K562 (cell line): Measurements from ENCODE around the gene RC3H2. TPM values are rescaled to one million over a fixed set of nuclear protein-coding genes. Genes with fewer than 3 reads are reported as not detected.

Experiments used
- BCL6 ChIP-seq: fragments of 250-450 bp; sonication (Bioruptor Pico); IDR thresholded peaks from 2 replicates; pipeline ENCODE4 v1.4.0; 2020
- CCNT2 ChIP-seq: IDR thresholded peaks from 2 replicates; pipeline ENCODE4 v1.6.1; 2011; ENCODE audit warnings: borderline replicate concordance, low read depth, mild to moderate bottlenecking, moderate library complexity, mixed read lengths, low read length; ENCODE audit not compliant: insufficient read length; ENCODE audit errors: extremely low read depth
- CTBP1 ChIP-seq: fragments of 450-650 bp; IDR thresholded peaks from 2 replicates; pipeline ENCODE4 v1.6.1; 2016; ENCODE audit warnings: borderline replicate concordance
- DLX4 ChIP-seq: fragments of 250-450 bp; sonication (Bioruptor Pico); IDR thresholded peaks from 2 replicates; pipeline ENCODE4 v1.6.1; 2021; ENCODE audit warnings: mild to moderate bottlenecking
- JUN ChIP-seq, 2 experiments: sonication (generic) in 1 of 2; formaldehyde crosslinking in 1 of 2; IDR thresholded peaks; 2 replicates each; pipeline versions ENCODE4 v1.6.1 to v1.8.0; 2012 to 2022; ENCODE audit warnings: borderline replicate concordance in 2 of 2, mild to moderate bottlenecking in 2 of 2, improper control_type of control experiment in 1 of 2, low read depth in 1 of 2, low read length in 1 of 2, missing genetic modification reagents in 1 of 2
- NONO ChIP-seq, 2 experiments: fragments of 200-400 bp in 1 of 2; fragments of 450-650 bp in 1 of 2; formaldehyde crosslinking in 1 of 2; IDR thresholded peaks; 2 replicates each; pipeline ENCODE4 v1.6.1; 2017; ENCODE audit warnings: low read depth in 2 of 2, mild to moderate bottlenecking in 2 of 2, moderate library complexity in 2 of 2, low read length in 1 of 2
- NR1H2 ChIP-seq: sonication (generic); formaldehyde crosslinking; IDR thresholded peaks from 2 replicates; pipeline ENCODE4 v1.4.0; 2020; ENCODE audit warnings: mild to moderate bottlenecking, missing genetic modification reagents
- NRF1 ChIP-seq, 2 experiments: fragments of 450-650 bp; IDR thresholded peaks in 1 of 2; conservative IDR thresholded peaks in 1 of 2; 2 replicates each; pipeline ENCODE4 v1.6.1; 2014; ENCODE audit warnings: mild to moderate bottlenecking in 2 of 2
- PHB2 ChIP-seq: fragments of 450-650 bp; IDR thresholded peaks from 2 replicates; pipeline ENCODE4 v1.6.1; 2017; ENCODE audit warnings: low read depth
- POLR3G ChIP-seq: IDR thresholded peaks from 2 replicates; pipeline ENCODE4 v1.6.1; 2011; ENCODE audit not compliant: insufficient read length, insufficient replicate concordance; ENCODE audit errors: extremely low read depth
- PURB ChIP-seq: sonication (generic); formaldehyde crosslinking; IDR thresholded peaks from 2 replicates; pipeline ENCODE4 v1.9.0; 2021; ENCODE audit warnings: low read depth, mild to moderate bottlenecking, missing genetic modification reagents
- RAD51 ChIP-seq: fragments of 450-650 bp; IDR thresholded peaks from 2 replicates; pipeline ENCODE4 v1.7.1; 2016; ENCODE audit warnings: low read depth, mild to moderate bottlenecking, borderline replicate concordance
- SIRT6 ChIP-seq: IDR thresholded peaks from one replicate; pipeline ENCODE4 v1.6.1; 2012; ENCODE audit warnings: low read depth, mild to moderate bottlenecking, control low read depth, inconsistent platforms, low read length, moderate library complexity
- SMARCE1 ChIP-seq: fragments of 450-650 bp; IDR thresholded peaks from 2 replicates; pipeline ENCODE4 v1.7.1; 2016; ENCODE audit warnings: mild to moderate bottlenecking
- SMC3 ChIP-seq: conservative IDR thresholded peaks from 2 replicates; pipeline ENCODE4 v1.6.1; 2011; ENCODE audit warnings: low read depth, low read length, improper control_type of control experiment; ENCODE audit not compliant: insufficient read depth
- SRSF7 ChIP-seq: fragments of 200-400 bp; formaldehyde crosslinking; optimal IDR thresholded peaks from 2 replicates; pipeline ENCODE3; 2017; ENCODE audit warnings: mild to moderate bottlenecking, low read depth, low read length
- YY1 ChIP-seq, 3 experiments: IDR thresholded peaks; 2 replicates each; pipeline ENCODE4 v1.6.1; 2011; ENCODE audit warnings: low read length in 2 of 3, mild to moderate bottlenecking in 2 of 3, moderate library complexity in 2 of 3, borderline replicate concordance in 1 of 3, control low read depth in 1 of 3, low read depth in 1 of 3; ENCODE audit not compliant: insufficient read depth in 3 of 3, insufficient replicate concordance in 2 of 3, control insufficient read depth in 1 of 3, insufficient read length in 1 of 3; ENCODE audit errors: extremely low read depth in 1 of 3
- ZNF445 ChIP-seq: fragments of 250-450 bp; sonication (Bioruptor Pico); IDR thresholded peaks from 2 replicates; pipeline ENCODE4 v1.4.0; 2020; ENCODE audit warnings: low read depth, mild to moderate bottlenecking, moderate library complexity
- polyA plus RNA-seq, 8 experiments: library from polyadenylated mRNA; depleted of rRNA in 4 of 8; stranded (reverse) in 5 of 8; unstranded in 3 of 8; fragments of >200 nt; fragmentation: Nextera tagmentation in 2 of 8; fragmentation: Illumina TruSeq in 1 of 8; extraction: Ambion mirVana in 2 of 8; extraction: Trizol in 1 of 8; gene quantifications; 2 replicates each; pipeline versions ENCODE4 v1.2.1 to v1.2.3, GENCODE V29; 2011 to 2014; ENCODE audit warnings: inconsistent platforms in 1 of 8, missing spikeins in 1 of 8
- total RNA-seq, 7 experiments: library from RNA; depleted of rRNA in 6 of 7; stranded (reverse); fragments of >200 nt in 6 of 7; fragmentation: Illumina TruSeq in 2 of 7; extraction: Trizol in 2 of 7; gene quantifications; 2 replicates each; pipeline versions ENCODE4 v1.2.1 to v1.2.3, GENCODE V29; 2011 to 2021; ENCODE audit warnings: low replicate concordance in 1 of 7
- TF ChIP-seq, protein P1 (sequence below), 2 experiments: fragments of 450-650 bp in 1 of 2; sonication (generic) in 1 of 2; formaldehyde crosslinking; conservative IDR thresholded peaks; 2 replicates each; pipeline versions ENCODE4 v1.4.0 to v1.8.1; 2020 to 2022; ENCODE audit warnings: mild to moderate bottlenecking in 1 of 2, missing genetic modification reagents in 1 of 2
- TF ChIP-seq, protein P2 (sequence below): fragments of 450-650 bp; IDR thresholded peaks from 2 replicates; pipeline ENCODE4 v1.6.1; 2016; ENCODE audit warnings: mild to moderate bottlenecking

RC3H2 gene
- total and polyA plus RNA-seq, 9 of the 15 experiments (the other 6 are each of a cell fraction or from before 2014, with no cell fraction given) = 5.6 to 35.4 (median 18.6) TPM

DNA sequence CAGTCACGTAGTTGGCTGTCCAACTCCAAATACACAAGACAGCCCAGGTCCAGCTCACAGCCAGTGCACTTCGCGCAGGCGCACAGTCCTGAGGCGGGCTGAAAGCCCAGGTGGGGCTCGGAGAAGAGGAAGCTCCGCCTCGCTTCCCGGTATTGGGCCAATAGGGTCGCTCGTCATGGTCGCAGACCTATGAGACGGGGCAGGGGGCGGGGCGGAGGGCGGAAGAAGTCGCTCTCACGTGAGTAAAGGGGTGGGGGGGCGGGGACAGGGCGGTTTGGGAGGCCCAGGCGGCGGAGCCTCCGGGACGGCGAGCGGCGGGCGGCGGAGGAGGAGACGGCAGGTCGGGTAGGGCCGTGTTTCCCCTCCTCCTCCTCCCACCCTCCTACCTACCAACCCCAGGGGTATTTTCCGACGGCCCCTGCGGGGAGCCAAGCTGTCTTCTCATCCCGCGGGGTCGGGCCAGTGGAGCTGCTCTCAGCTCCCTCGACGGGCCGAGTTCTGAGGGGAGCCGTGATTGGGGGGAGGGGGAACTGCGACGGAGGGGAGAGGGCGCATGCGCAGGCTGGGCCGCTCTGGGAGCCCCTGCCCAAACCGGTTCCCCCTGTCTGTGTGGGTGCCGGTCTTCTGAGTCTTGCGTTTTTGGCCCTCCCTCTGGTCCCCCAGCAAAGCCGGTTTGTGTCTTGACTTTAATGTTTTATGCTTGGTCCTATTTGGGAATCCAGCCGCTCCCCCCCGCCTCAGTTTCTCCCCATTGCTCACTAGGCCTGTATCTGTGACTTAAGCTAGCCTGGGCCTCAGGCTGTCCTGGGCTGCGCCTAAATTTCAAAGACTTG is 35.8 kb upstream of the RC3H2 start, which contains the start of gene RABGAP1 (continued):
- no peak for TF ChIP-seq RAD51
- TF ChIP-seq ZNF445 (CRISPR knock-in tag) = no peak
- TF ChIP-seq DLX4 = no peak
- no peak for TF ChIP-seq SIRT6
- no peak for TF ChIP-seq YY1 (IDR thresholded peaks at IDR 0.05; ENCODE audit: borderline replicate concordance in 1 of 3, control insufficient read depth in 1 of 3, extremely low read depth in 1 of 3, insufficient read depth in 3 of 3, insufficient read length in 1 of 3, insufficient replicate concordance in 2 of 3, low read depth in 1 of 3, low read length in 2 of 3)
- no peak for TF ChIP-seq CCNT2
- no peak for TF ChIP-seq POLR3G
- no peak for TF ChIP-seq BCL6 (CRISPR knock-in tag)
- TF ChIP-seq PHB2 = no peak
- TF ChIP-seq PURB (CRISPR knock-in tag) = no peak
- no peak for TF ChIP-seq SRSF7
- no peak for TF ChIP-seq NR1H2 (CRISPR knock-in tag)
- TF ChIP-seq NRF1 (conservative IDR thresholded peaks at IDR 0.05 in 1 of 2, IDR thresholded peaks at IDR 0.05 in 1 of 2) = peak; percentile 93 to 95
- TF ChIP-seq, protein P1, sequence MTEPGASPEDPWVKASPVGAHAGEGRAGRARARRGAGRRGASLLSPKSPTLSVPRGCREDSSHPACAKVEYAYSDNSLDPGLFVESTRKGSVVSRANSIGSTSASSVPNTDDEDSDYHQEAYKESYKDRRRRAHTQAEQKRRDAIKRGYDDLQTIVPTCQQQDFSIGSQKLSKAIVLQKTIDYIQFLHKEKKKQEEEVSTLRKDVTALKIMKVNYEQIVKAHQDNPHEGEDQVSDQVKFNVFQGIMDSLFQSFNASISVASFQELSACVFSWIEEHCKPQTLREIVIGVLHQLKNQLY (CRISPR knock-in tag; conservative IDR thresholded peaks at IDR 0.05) = no peak
- no peak for TF ChIP-seq SMC3
- TF ChIP-seq NONO (IDR thresholded peaks at IDR 0.05; ENCODE audit: low read depth in 2 of 2, low read length in 1 of 2) = no peak
- TF ChIP-seq SMARCE1 = no peak
- TF ChIP-seq CTBP1 = no peak
- no peak for TF ChIP-seq JUN (IDR thresholded peaks at IDR 0.05; ENCODE audit: borderline replicate concordance, low read depth, low read length)
- no peak for TF ChIP-seq JUN (CRISPR knock-in tag; IDR thresholded peaks at IDR 0.05; ENCODE audit: borderline replicate concordance)
- TF ChIP-seq, protein P2, sequence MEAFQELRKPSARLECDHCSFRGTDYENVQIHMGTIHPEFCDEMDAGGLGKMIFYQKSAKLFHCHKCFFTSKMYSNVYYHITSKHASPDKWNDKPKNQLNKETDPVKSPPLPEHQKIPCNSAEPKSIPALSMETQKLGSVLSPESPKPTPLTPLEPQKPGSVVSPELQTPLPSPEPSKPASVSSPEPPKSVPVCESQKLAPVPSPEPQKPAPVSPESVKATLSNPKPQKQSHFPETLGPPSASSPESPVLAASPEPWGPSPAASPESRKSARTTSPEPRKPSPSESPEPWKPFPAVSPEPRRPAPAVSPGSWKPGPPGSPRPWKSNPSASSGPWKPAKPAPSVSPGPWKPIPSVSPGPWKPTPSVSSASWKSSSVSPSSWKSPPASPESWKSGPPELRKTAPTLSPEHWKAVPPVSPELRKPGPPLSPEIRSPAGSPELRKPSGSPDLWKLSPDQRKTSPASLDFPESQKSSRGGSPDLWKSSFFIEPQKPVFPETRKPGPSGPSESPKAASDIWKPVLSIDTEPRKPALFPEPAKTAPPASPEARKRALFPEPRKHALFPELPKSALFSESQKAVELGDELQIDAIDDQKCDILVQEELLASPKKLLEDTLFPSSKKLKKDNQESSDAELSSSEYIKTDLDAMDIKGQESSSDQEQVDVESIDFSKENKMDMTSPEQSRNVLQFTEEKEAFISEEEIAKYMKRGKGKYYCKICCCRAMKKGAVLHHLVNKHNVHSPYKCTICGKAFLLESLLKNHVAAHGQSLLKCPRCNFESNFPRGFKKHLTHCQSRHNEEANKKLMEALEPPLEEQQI = 0 out of 2 replicates have a peak, but pooled peaks have one; percentile 10
